GM12864 (cell line): ENCODE measurements around the gene ZNF276.
"Not testable (repeated sequence)": the region's sequence is repeated elsewhere in the genome, so short reads cannot be mapped to it uniquely, and the experiment has no call there.

Experiments
- DNase-seq: peaks from one replicate; pipeline ENCODE4 v3.0.0-alpha.2; 2011; ENCODE audit warnings: low read depth
- H3K4me3 ChIP-seq: 2 replicates; pipeline ENCODE4 v1.5.1; 2011; ENCODE audit warnings: mild to moderate bottlenecking, low read depth, low read length, control low read depth
- CTCF ChIP-seq: IDR thresholded peaks from 2 replicates; pipeline ENCODE4 v1.5.1; 2011; ENCODE audit warnings: low read depth, mild to moderate bottlenecking, moderate library complexity, low read length, control low read depth, inconsistent platforms; ENCODE audit errors: missing control alignments

The ZNF276 gene

GRCh38 chr16:89764711-89765201 is 43.4 kb downstream of the ZNF276 start:
- peak overlapping the region; percentile 44 for H3K4me3 ChIP-seq
- no peak for TF ChIP-seq CTCF
- DNase-seq: peak; percentile 91

GRCh38 chr16:89765292-89765830 is 44.0 kb downstream of the ZNF276 start:
- no peak for DNase-seq
- no peak for TF ChIP-seq CTCF
- no peak overlapping the region; the same call in 1 of the 2 replicates for H3K4me3 ChIP-seq

GRCh38 chr16:89770367-89770766 is 49.0 kb downstream of the ZNF276 start:
- no peak for TF ChIP-seq CTCF
- no peak for DNase-seq
- no peak overlapping the region for H3K4me3 ChIP-seq

- no peak overlapping the region for H3K4me3 ChIP-seq
- TF ChIP-seq CTCF: no peak
- no peak for DNase-seq
These were observed 53.9 kb downstream of the ZNF276 start for GRCh38 chr16:89775223-89775622.

- H3K4me3 ChIP-seq, DNase-seq: not testable (repeated sequence)
These were observed 56.9 kb downstream of the ZNF276 start for GRCh38 chr16:89778211-89778610.

- no peak for DNase-seq
- no peak for TF ChIP-seq CTCF
- no peak overlapping the region for H3K4me3 ChIP-seq
These were observed 58.0 kb downstream of the ZNF276 start for GRCh38 chr16:89779231-89779908.

- H3K4me3 ChIP-seq: no peak overlapping the region
- TF ChIP-seq CTCF: no peak
- no peak for DNase-seq
These were observed 58.6 kb downstream of the ZNF276 start for GRCh38 chr16:89779909-89780305.
